Brain microvascular endothelial cell (primary cell): ENCODE measurements around the gene DNHD1.

ENCODE experiments used
- DNase-seq: peaks from one replicate; pipeline ENCODE4 v3.0.0-alpha.2; 2020
- H3K27ac ChIP-seq: fragments of 250-450 bp; sonication (Bioruptor Pico); 2 replicates; pipeline ENCODE4 v1.5.1; 2020; ENCODE audit warnings: mild to moderate bottlenecking, moderate library complexity
- H3K27me3 ChIP-seq: fragments of 250-450 bp; sonication (Bioruptor Pico); replicated peaks from 2 replicates; pipeline ENCODE4 v1.5.1; 2020; ENCODE audit warnings: mild to moderate bottlenecking
- H3K36me3 ChIP-seq: fragments of 250-450 bp; sonication (Bioruptor Pico); replicated peaks from 2 replicates; pipeline ENCODE4 v1.5.1; 2020; ENCODE audit warnings: mild to moderate bottlenecking
- H3K4me3 ChIP-seq: 2 replicates; pipeline ENCODE4 v1.5.1; 2011; ENCODE audit warnings: low read depth, mild to moderate bottlenecking, control low read depth, low read length, moderate library complexity
- CTCF ChIP-seq: IDR thresholded peaks from 2 replicates; pipeline ENCODE4 v1.5.1; 2011; ENCODE audit warnings: low read depth, mild to moderate bottlenecking, moderate library complexity, low read length, control low read depth, inconsistent platforms; ENCODE audit errors: missing control alignments
- in situ Hi-C: cut with HindIII; loops from 2 replicates; pipeline ENCODE4 v1.10.0; 2017; ENCODE audit warnings: low sequenced_read_pairs, low pct_ligation_motif_present

DNHD1 gene

GRCh38 chr11:6563121-6563619, 66.1 kb downstream of the DNHD1 start:
- H3K4me3 ChIP-seq = no peak overlapping the region
- no peaks in the 10 kb centered on the region for H3K36me3 ChIP-seq
- no peak for TF ChIP-seq CTCF
- no peak for DNase-seq
- no peaks in the 10 kb centered on the region for H3K27me3 ChIP-seq
- H3K27ac ChIP-seq = no peak overlapping the region
- in situ Hi-C loops = no loop called here

DNA sequence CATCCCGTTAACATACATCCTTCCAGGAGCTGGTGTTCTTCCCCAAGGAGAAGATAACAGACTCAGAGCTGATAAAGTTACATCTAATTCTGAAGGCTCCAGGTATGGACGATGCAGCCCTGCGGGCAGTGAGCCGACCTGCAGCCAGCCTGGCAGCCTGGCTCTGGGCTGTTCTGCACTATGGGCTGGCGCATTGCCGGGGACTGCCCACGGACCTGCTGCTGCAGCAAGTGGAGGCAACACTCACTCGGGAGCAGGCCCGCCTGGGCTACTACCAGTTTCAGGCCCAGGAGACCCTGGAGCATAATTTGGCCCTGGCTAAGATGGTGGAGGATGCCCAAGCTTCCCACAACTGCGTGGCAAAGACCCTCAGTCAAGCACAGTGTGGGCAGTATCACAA, 66.6 kb downstream of the DNHD1 start:
- Histone ChIP-seq H3K36me3 (no peaks in the 10 kb centered on the region), H3K27me3 (no peaks in the 10 kb centered on the region), H3K27ac (no peak overlapping the region), H3K4me3 (no peak overlapping the region)
- in situ Hi-C loops = no loop called here
- no peak for DNase-seq
- TF ChIP-seq CTCF = no peak

GRCh38 chr11:6565325-6565724, 68.2 kb downstream of the DNHD1 start:
- no peak for TF ChIP-seq CTCF
- H3K27me3 ChIP-seq = no peaks in the 10 kb centered on the region
- no peak overlapping the region for H3K27ac ChIP-seq
- DNase-seq = no peak
- no peaks in the 10 kb centered on the region for H3K36me3 ChIP-seq
- no peak overlapping the region for H3K4me3 ChIP-seq
- in situ Hi-C loops = no loop called here

GRCh38 chr11:6565988-6566703, 69.1 kb downstream of the DNHD1 start:
- H3K27me3 ChIP-seq = no peaks in the 10 kb centered on the region
- in situ Hi-C loops = no loop called here
- DNase-seq = no peak
- no peak overlapping the region for H3K4me3 ChIP-seq
- no peak overlapping the region for H3K27ac ChIP-seq
- no peak for TF ChIP-seq CTCF
- no peaks in the 10 kb centered on the region for H3K36me3 ChIP-seq

DNA sequence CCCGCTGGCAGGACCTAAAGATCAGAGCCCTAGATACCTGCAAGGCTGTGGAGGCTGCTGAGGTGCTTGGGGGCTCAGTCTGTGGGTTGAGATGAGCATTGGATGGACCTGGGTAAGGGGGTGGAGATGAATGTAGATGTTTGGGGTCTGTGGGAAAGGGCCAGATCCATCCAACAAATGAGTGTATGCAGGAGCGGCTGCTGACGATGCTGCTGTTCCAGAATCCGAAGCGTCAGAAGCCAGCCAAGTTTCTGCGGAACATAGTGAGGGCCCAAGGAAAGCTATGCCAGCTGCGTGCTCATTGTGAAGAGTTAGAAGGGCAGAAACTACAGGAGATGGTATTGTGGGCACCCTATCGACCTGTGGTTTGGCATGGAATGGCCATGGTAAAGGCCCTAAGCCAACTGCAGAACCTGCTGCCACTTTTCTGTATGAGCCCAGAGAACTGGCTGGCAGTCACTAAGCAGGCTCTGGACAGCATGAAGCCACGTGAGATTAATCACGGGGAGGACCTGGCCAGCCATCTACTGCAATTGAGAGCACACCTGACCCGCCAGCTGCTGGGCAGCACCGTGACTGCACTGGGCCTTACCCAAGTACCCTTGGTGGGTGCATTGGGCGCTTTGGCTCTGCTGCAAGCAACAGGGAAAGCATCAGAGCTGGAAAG, 69.8 kb downstream of the DNHD1 start:
- in situ Hi-C loops = no loop called here
- H3K27me3 ChIP-seq = no peaks in the 10 kb centered on the region
- no peak overlapping the region for H3K27ac ChIP-seq
- H3K4me3 ChIP-seq = no peak overlapping the region
- no peak for TF ChIP-seq CTCF
- DNase-seq = no peak
- H3K36me3 ChIP-seq = no peaks in the 10 kb centered on the region
